Ovary (tissue), 9 donors: ENCODE measurements around the gene CSF2. TPM values are rescaled to one million over a fixed set of nuclear protein-coding genes. Genes with fewer than 3 reads are reported as not detected.

Experiments used
- DNase-seq, 5 donors: peaks; one replicate each; pipeline ENCODE4 v3.0.0-alpha.2; 2019 to 2020
- H3K27ac ChIP-seq, 2 donors: fragments of 200-600 bp; one replicate each; pipeline versions ENCODE4 v1.5.1 to v1.8.0; 2019 to 2022
- H3K27me3 ChIP-seq: fragments of 200-600 bp; one replicate; pipeline ENCODE4 v1.8.0; 2022
- H3K36me3 ChIP-seq: fragments of 200-600 bp; sonication (generic); one replicate; pipeline ENCODE4 v1.5.1; 2019
- H3K4me1 ChIP-seq: one replicate; pipeline ENCODE4 v1.8.1; 2013; ENCODE audit warnings: mild to moderate bottlenecking, moderate library complexity; ENCODE audit not compliant: insufficient read depth
- H3K4me3 ChIP-seq: fragments of 200-600 bp; sonication (generic); one replicate; pipeline ENCODE4 v1.5.1; 2017
- H3K9me3 ChIP-seq, 2 donors: fragments of 200-600 bp in 1 of 2; sonication (generic) in 1 of 2; one replicate each; pipeline versions ENCODE4 v1.5.1 to v1.8.1; 2013 to 2019; ENCODE audit warnings: mild to moderate bottlenecking in 1 of 2, moderate library complexity in 1 of 2
- CTCF ChIP-seq, 3 donors: fragments of 450-650 bp in 2 of 3; fragments of 200-600 bp in 1 of 3; IDR thresholded peaks; one replicate each; pipeline versions ENCODE4 v1.5.1 to v1.8.0; 2016 to 2022; ENCODE audit warnings: antibody characterized with exemption in 3 of 3, mild to moderate bottlenecking in 1 of 3
- EP300 ChIP-seq: sonication (generic); formaldehyde crosslinking; IDR thresholded peaks from one replicate; pipeline ENCODE4 v1.6.1; 2017; ENCODE audit warnings: antibody characterized with exemption
- POLR2A ChIP-seq: fragments of 450-650 bp; IDR thresholded peaks from one replicate; pipeline ENCODE4 v1.6.1; 2017; ENCODE audit warnings: antibody characterized with exemption, mild to moderate bottlenecking, moderate library complexity
- WGBS, 3 donors: extraction: QIAGEN DNeasy Blood & Tissue Kit in 1 of 3; methylation state at CpG; one replicate each; pipeline versions ENCODE4 v1.1.5 to v1.1.7; 2013 to 2017; 5-methylcytosine and 5-hydroxymethylcytosine counted together
- intact Hi-C, 4 donors: fragments of 100-400 bp; cut with DNase I; formaldehyde crosslinking; loops; one replicate each; pipeline versions ENCODE4 v1.11.0 to v1.15.1; 2022 to 2023
- polyA plus RNA-seq, 2 donors: library from polyadenylated mRNA; stranded (reverse); fragments of 200-250 nt in 1 of 2; fragments of 350-450 nt in 1 of 2; fragmentation: Illumina TruSeq in 1 of 2; extraction: RNeasy Lipid Tissue Mini Kit (QIAGEN cat#74804) in 1 of 2; gene quantifications; one replicate each; pipeline ENCODE4 v1.2.3, GENCODE V29; 2013 to 2014
- total RNA-seq, 7 donors: library from RNA; depleted of rRNA in 2 of 7; stranded (reverse); fragments of >200 nt in 2 of 7; fragmentation: NEBNext Ultra II Directional in 3 of 7; extraction: Animal tissue kit (Norgen Biotek cat#: 25700) in 3 of 7; gene quantifications; one replicate each; pipeline versions ENCODE4 v1.1.0 to v1.2.4, GENCODE V29; 2016 to 2023
- donor health status: DM: no; HTN: no; CAD: no; lungs with moderate emphysema.
- donor health status: DM: no; HTN: no; CAD: no.
- donor health status: Bipolar disorder and iron deficiency.
- donor health status: DM: yes; HTN: yes; CAD: no.
- donor health status: DM: no; HTN: no; CAD: no.
- donor health status: DM: yes; HTN: yes; CAD: no.

The CSF2 gene
- total and polyA plus RNA-seq, 9 donors: 0.28 TPM; not detected in 8

- H3K27ac ChIP-seq: no peak overlapping the region
- no peak for DNase-seq
- no peaks in the 10 kb centered on the region for H3K4me1 ChIP-seq
- no peaks in the 10 kb centered on the region for H3K36me3 ChIP-seq
- 90 to 93% (median 92%) methylated on average over 6 of the region's 6 CpGs for WGBS, 3 donors
- H3K9me3 ChIP-seq: no peaks in the 10 kb centered on the region
- H3K4me3 ChIP-seq: no peak overlapping the region
- H3K27me3 ChIP-seq: no peaks in the 10 kb centered on the region
- intact Hi-C loops: no loop called here
- TF ChIP-seq CTCF (IDR thresholded peaks at IDR 0.05) (no peak), POLR2A (no peak), EP300 (no peak)
These were observed 27.8 kb downstream of the CSF2 start for GRCh38 chr5:132101385-132101880.

GRCh38 chr5:132102101-132102701 is 28.6 kb downstream of the CSF2 start:
- H3K9me3 ChIP-seq: no peaks in the 10 kb centered on the region
- no peak for DNase-seq
- H3K4me3 ChIP-seq: no peak overlapping the region
- intact Hi-C loops: no loop called here
- H3K36me3 ChIP-seq: no peaks in the 10 kb centered on the region
- H3K4me1 ChIP-seq: no peaks in the 10 kb centered on the region
- no peaks in the 10 kb centered on the region for H3K27me3 ChIP-seq
- 90 to 98% (median 93%) methylated on average over 5 of the region's 5 CpGs for WGBS, 3 donors
- H3K27ac ChIP-seq: no peak overlapping the region
- TF ChIP-seq CTCF (IDR thresholded peaks at IDR 0.05) (no peak), POLR2A (no peak), EP300 (no peak)

- Histone ChIP-seq H3K4me1 (no peaks in the 10 kb centered on the region), H3K27me3 (no peaks in the 10 kb centered on the region), H3K9me3 (no peaks in the 10 kb centered on the region), H3K36me3 (no peaks in the 10 kb centered on the region), H3K4me3 (no peak overlapping the region), H3K27ac (no peak overlapping the region)
- no peak for DNase-seq
- intact Hi-C loops: no loop called here
- 73 to 77% (median 73%) methylated on average over 3 of the region's 3 CpGs for WGBS, 3 donors
- TF ChIP-seq POLR2A: no peak
- no peak for TF ChIP-seq CTCF (IDR thresholded peaks at IDR 0.05)
- no peak for TF ChIP-seq EP300
These were observed 29.3 kb downstream of the CSF2 start for GRCh38 chr5:132102944-132103331.

GRCh38 chr5:132103332-132103951 is 29.9 kb downstream of the CSF2 start:
- H3K27me3 ChIP-seq: no peaks in the 10 kb centered on the region
- H3K27ac ChIP-seq: no peak overlapping the region
- no peaks in the 10 kb centered on the region for H3K4me1 ChIP-seq
- intact Hi-C loops: no loop called here
- TF ChIP-seq CTCF (IDR thresholded peaks at IDR 0.05): no peak
- TF ChIP-seq EP300: no peak
- no peak for TF ChIP-seq POLR2A
- DNase-seq: peak in 4 of 5 donors; percentile 17 to 51 (median 34)
- no peaks in the 10 kb centered on the region for H3K36me3 ChIP-seq
- no peak overlapping the region for H3K4me3 ChIP-seq
- H3K9me3 ChIP-seq: no peaks in the 10 kb centered on the region
